Stimulated activated CD8-positive, alpha-beta memory T cell treated with anti-CD3 and anti-CD28 coated beads, Interleukin-15, amount 100 ng/mL, for 4 hours (primary cell): ENCODE measurements around the gene USP14.

Experiments
- DNase-seq, 2 donors: peaks; one replicate each; pipeline ENCODE4 v3.0.0-alpha.2; 2020; ENCODE audit warnings: low read depth in 2 of 2

Gene USP14

DNA sequence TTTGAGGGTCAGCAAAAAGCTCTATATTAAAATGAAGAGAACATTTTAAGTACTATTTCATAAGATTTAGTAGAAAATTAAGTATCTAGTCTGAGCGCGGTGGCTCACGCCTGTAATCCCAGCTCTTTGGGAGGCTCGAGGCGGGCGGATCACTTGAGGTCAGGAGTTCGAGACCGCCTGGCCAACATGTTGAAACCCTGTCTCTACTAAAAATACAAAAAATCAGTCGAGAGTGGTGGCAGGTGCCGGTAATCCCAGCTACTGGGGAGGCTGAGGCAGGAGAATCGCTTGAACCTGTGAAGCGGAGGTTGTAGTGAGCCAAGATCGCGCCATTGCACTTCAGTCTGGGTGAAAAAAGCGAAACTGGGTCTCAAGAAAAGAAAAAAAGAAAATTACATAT is 1.6 kb downstream of the USP14 start:
- no peak for DNase-seq

DNA sequence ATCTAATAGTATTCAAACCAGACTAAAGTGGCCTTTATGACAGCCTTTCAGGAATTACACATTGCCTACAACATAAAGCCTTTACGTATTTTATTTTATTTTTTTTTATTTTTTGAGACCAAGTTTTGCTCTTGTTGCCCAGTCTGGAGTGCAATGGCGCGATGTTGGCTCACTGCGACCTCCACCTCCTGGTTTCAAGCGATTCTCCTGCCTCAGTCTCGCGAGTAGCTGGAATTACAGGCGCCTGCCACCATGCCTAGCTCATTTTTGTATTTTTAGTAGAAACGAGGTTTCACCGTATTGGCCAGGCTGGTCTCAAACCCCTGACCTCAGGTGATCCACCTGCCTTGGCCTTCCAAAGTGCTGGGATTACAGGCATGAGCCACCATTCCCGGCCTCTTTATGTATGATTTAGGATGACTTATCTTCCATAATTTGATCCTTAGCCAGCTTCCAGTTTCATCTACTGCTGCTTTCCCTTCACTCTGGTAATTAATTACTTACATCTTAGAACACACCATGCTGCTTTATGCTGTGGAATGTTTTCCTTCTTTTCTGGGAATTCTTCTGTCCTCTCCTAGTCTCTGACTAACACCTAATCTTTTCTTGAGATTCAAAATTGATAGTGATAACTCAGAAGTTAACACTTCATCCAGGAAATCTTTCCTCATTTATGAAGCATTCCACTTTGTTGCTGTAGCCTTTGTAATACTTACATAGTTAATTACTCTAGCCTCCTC is 2.6 kb downstream of the USP14 start:
- DNase-seq, result no peak

DNA sequence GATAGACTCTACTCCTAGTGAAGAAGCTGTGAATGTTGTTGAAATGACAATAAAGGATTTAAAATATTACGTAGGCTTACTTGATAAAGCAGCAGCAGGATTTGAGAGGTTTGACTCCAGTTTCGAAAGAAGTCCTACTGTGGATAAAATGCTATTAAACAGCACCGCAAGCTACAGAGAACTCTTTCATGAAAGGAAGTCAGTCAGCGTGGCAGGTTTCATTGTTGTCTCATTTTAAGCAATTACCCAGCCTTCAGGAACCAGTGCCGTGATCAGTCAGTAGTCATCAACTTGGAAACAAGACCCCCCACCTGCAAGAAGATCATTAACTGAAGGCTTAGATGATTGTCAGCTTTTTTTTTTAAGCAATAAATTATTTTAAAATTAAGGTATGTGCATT is 14.0 kb downstream of the USP14 start:
- no peak for DNase-seq

DNA sequence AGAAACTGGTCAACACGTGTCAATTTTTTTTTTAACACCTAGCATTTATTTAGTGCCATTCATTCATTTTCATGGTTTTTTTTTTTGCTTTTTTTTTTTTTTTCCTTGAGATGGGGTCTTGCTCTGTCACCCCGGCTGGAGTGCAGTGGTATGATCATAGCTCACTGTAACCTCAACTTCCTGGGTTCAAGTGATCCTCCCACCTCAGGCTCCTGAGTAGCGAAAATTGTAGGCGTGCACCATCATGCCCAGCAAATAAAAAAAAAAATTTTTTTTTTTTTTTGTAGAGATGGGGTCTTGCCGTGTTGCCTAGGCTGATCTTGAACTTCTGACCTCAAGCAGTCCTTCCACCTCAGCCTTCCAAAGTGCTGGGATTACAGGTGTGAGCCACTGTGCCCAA is 21.1 kb downstream of the USP14 start:
- no peak for DNase-seq

DNA sequence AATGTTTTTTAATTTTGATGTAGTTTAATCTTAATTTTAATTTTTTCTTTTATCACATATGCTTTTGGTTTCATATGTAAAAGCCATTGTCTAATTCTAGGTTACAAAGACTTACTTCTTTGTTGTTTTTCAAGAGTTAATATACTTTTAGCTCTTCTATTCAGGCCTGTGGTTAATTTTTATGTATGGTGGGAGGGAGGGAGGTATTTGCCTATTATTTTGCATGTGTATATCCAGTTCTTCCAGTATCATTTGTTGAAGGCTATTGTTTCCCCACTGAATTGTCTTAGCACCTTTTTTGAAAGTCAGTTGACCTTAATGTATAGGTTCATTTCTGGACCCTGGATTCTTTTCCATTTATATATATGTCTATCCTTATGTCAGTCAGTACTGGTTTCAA is 23.4 kb downstream of the USP14 start:
- no peak for DNase-seq

DNA sequence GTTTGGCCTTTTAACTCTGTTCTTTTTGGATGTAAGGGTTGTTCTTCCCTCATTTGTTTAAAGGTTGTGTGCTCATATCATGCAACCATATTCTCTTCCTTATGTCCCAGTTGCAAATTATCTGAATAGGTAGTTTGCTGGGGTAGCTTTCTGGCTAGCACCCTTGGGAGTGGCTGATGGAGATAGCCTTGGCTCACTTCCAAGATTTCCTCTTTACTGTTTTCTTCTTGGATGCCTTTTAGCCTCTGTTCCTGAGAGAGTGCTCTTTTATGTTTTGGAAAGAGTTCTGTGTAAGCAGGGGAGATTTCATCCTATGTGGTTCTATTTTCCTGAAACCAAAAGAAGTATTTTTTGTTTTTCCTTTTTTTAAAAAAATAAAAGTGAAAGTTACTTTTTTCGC is 25.4 kb downstream of the USP14 start:
- no peak for DNase-seq

DNA sequence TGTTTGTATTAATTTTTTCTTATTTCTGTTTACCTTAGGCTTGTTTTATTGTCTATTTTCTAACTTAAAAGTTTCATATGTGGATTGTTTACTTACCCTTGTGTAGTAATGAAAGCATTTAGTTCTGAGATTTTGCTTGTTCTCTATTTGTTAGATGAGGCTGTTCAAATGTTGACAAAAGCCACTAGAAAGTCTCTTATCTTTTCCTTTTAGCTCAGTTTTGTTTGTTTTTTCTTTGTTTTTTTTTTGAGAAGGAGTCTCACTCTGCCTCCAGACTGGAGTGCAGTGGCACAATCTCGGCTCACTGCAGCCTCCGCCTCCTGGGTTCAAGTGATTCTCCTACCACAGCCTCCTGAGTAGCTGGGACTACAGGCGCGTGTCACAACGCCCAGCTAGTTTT is 30.9 kb downstream of the USP14 start:
- no peak for DNase-seq

DNA sequence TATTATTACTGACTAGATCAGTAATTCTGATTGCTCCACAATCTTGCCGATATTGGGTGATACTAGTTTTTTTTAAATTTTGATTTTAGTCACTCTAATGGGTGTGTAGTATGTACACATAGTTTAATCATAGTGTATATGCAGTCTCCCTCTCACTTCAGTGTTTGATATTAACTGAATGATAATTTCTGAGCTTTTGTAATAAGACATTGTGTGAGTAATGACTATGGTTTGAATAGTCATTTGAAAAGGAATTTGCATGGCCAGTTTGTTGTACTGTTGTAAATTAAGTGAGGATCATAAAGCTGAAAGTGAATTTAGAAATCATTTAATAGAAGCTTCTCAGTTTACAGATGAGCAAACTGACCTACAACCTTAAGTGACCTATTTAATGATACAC is 33.4 kb downstream of the USP14 start:
- no peak for DNase-seq

DNA sequence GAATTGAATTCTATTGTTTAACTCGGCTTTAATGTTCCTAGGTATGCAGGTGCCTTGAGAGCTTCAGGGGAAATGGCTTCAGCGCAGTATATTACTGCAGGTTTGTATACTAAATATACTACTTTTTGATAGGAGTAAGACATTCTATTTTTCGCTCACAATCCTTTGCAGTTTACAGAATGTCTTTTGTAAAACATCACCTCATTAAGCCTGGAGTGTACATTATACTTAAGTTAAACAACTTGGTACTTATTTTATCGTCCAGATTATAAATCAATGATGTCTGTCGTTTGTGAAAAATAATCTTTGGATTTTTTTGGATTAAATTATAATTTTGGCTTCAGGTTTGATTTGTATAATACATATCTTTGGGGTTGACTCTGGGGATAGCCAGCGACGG is 34.4 kb downstream of the USP14 start:
- DNase-seq, result no peak

DNA sequence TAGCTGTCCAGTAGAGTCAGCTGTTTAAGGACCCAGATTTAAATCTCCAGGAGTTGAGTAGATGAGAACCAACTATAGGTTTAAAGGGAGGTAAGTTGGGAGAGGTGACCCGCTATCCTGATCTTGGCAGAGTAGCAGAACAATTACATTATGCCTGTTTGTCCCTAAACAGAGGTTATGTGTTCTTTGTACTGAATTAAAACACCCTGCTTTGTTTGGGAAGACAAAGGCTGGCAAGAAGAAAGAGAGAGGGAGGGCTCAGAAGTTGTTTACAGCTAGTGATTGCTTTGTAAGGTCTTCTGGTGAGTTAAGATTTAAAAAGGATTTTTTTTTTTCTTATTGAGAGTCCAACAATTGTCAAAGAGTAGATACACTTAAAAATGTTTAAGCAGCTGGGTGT is 37.3 kb downstream of the USP14 start:
- DNase-seq, result no peak

DNA sequence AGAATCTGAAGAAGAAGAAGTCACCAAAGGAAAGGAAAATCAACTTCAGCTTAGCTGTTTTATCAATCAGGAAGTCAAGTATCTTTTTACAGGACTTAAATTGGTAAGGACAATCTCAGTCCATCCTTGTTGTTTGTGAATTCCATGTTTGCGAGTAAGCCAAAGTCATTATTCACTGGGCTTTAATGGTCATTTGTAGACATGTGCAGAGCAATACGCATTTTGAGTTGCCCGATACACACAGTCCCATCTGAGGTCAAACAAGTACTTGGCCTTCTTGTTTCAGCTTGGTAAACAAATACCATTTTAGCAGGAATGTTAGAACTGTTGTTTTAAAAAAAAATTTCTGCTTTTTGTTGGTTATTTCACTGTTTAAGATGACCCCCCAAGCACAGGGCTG is 40.9 kb downstream of the USP14 start:
- no peak for DNase-seq

DNA sequence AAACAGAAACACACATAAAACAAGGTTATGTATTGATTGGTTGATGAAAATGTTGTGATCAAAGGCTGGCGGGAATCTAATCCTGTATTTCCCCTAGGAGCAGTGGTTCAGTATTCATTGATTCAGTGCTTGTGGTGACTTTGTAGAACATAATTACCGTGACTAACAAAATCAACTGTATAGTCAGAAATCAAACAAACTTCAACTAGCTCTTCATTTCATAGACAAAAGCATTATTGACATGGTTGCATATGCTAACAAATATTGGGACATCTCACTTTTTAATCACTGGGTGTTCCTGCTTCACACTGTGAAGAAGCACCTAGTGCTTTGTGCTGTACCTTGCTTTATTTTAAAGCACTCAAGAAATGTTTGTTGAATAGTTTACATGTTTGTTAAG is 41.4 kb downstream of the USP14 start:
- no peak for DNase-seq

DNA sequence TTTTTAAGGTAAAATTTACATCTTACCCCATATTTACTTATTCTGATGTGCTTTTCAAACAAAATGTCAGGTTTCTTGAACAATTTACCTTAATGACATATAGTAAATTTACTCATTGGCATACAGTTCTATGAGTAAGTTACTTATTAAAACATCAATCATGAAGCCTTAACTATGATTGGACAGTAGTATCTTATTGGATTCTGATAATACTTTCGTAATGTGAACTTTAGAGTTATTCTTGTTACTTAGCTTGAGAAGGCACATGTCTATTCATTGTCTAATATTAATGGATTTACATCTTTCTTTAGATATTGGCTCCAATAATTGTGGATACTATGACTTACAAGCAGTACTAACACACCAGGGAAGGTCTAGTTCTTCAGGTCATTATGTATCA is 51.7 kb downstream of the USP14 start:
- DNase-seq, result no peak

DNA sequence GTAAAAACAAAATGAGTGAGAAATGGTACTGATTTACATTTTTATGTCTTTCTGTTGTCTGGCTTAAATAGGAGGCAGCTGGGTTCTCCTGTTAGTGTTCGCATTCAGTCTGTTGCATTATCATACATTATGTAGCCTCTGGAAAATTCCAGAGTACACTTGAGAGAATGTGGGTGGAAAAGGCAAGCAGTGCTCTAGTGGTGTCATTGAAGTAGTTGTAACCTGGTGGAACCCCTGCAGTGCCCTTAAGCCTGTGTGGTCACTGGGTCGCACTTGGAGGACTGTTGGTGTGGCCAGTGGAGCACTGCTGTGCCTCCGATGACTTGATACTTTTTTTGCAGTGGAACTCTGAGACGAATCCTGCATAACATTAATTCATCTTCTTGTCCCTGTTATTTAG is 52.4 kb downstream of the USP14 start:
- DNase-seq, result no peak

DNA sequence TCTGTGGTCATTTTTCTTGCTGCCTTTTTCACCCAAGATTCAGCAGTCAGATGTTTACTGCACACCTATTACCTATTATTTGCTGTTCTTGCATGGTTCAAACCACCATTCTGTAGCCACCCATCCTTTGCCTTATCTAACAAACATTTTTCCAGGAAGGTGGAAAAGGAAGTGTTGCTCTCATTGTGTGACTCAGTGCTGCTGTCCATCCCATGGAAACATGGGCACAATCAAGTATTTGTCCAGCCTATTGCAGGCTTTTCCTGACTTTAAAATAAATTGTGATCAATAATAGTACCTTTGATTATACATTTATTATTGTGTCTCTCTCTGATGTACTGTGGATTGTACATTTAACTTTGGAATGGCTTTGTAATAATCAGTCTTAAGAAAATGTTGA is 53.2 kb downstream of the USP14 start:
- no peak for DNase-seq

DNA sequence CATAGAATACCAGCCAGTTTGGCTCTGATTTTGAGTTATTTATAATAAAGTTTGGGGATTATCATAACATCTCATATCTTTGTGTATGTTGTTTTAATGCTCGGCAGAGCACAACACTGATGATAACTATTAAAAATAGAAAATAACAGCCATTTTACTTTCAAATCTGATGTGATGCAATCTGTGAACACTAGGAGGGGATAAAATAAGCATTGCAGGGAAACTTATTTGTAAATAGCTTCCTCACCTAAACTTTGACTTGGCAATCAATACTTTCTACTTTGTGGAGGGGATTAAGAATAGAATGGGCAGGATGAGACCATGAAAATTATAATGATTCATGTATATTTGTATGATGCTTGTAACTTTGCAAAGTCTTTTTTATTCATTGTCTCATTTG is 54.4 kb downstream of the USP14 start:
- DNase-seq, result no peak

DNA sequence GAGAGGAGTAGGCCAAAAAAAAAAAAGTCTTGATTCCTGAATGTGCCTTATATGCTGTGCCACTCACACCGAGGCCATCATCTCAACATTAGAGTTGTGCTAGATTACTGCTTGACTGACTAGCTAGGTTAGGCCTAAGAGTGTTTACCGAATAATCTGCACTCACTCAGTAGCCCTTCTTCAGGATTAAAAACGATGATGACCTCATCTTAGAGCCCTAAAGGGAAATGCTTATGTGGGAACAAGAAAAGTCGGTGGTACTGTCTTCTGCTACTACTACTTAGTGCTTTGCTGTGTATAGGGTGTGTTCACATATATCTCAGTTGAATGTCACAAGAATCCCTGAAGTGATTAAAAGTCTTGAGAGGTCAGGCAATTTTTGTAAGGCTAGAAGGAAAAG is 55.1 kb downstream of the USP14 start:
- no peak for DNase-seq

DNA sequence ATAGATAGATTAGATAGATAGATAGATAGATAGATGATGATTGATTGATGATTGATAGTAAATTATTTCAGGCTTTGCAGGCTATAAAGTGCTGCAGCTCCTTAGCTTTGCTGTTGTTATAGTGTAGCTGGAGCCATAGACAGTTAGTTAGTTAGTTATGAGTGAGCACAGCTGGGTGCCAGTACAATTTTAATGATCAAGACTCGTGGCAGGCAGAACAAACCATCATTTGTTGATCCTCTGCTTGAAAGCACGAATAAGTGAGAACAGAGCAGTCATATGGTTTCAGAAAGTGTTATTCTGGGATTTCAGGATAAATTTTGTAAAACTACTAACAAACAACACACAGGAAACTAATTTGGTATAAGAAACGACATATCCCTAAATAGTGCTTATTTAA is 55.6 kb downstream of the USP14 start:
- no peak for DNase-seq

DNA sequence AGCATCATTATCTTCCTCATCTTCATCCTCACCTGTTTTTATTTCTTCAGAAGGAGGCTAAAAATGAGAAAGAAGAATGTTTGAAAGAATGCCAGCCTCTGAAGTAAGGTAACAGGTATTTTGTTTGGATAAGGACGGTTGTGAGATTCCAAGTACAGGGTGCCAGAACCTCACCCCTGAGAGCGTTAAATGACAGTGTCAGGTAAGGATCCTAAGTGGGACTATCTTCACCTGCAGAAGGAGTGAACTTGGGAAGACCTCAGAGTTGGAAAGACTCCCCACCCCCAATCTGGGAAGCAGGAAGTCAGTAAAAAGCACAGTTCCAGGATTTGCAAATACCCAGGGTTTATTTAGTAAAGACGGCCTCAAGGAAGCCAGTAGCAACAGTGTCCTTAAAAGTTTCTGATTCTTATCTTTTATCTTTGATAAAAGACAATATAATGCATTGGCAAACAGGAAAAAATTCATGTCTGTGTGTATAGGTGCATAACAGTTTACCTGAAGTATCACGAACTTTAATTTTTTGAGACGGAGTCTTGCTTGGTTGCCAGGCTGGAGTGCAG is 57.2 kb downstream of the USP14 start:
- DNase-seq, result no peak

DNA sequence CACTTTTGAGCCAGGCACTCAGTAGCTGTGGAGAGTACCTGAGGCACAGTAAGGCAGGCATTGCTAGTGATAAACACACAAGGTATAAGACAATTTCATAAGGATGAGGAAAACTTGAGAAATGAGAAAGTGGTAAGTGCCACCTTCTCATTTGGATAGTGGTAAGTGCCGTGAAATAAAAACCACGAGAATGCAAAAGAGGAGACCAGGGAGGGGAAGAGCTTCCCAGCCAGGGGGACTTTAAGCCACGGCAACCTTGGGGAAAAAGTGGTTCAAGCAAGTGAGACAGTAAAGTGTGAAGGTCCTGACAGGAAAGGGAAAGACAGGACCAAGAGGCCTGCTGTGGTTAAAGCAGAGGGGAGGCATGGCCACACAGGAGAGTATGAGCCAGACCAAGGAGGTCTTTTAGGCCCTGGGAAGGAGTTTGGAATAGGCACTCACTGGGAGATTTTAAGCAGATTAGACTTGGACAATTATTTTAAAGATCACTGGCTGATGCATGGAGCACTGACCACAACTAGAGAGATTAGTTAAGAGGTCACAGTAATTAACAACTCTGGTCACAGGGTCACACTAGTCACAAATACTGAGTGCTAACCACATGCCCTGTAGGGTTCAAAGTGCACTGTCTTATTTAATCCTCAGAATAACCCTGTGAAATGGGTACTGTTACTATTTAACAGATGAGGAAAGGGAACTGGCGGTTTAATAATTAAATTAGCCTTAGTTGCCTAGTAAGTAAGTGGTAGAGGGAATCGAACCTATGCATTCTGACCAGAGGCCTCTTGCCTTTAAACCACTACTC is 59.4 kb downstream of the USP14 start:
- DNase-seq, result no peak

DNA sequence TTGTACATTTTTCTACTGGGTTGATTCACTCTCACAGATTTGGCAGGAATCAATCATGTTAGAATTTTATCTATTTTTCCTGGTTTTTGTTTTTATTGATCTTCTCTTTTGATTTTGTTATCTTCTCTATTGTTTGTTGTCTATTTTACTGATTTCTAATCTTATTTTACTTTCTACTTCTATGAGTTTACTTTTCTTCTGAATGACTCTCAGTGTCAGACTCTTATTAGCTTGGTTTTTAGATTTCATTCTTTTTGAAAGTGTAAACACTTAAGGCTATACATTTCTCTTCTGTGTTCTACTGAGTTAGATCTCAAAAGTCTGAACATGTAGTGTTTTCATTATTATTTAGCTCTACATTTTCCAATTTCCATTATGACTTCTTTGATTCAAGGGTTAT is 62.4 kb downstream of the USP14 start:
- DNase-seq, result no peak

DNA sequence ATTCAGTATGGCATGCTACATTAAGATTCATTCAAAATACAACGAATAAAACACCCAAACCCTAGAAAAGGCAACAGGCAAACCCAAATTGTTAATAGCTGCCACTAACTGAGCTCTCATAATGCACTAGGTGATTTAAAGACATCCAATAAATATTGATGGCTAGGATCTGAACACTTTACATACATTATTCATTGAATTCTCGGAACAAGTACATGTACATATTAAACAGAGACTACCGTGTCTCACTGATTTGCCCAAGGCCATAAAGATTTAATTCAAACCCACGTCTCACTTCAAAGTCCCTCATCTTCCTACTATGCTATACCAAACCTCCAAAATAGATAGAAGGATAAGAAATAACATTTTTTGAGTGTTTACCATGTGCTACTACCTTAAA is 67.4 kb downstream of the USP14 start:
- DNase-seq, result no peak

DNA sequence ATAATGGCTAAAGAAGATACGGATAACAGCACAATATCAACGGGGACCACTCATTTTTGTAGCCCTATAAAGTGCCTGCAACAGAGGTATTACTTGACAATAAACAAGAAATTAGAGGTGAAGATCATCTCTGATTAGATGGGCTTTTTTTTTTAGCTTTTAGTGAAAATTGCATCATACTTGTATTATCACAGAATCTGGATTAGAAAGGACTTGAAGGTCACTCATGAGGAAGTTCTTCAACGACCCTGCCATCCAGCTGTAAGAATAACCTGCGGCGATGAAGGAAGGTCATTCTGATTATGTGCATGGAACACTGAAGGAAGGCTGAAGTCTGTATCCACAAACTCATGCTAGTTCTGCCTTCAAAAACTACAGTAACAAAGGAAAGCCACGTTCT is 69.0 kb downstream of the USP14 start:
- DNase-seq, result no peak
